ENCODE results near the gene SSU72. TPM values are rescaled to one million over a fixed set of nuclear protein-coding genes. Genes with fewer than 3 reads are reported as not detected.

The SSU72 gene
- total RNA-seq, 1 experiment from 2014 or later: 217 TPM

GRCh38 chr1:1609822-1610485 is 35.3 kb upstream of the SSU72 start:
- BruUV-seq (replicated peaks): no TSS peak
- CTCF ChIA-PET: no interaction called here

GRCh38 chr1:1606232-1606631 is 31.6 kb upstream of the SSU72 start:
- ChIA-PET POLR2A (no interaction called here), CTCF (no interaction called here)
- H3K4me3 ChIP-seq (ENCODE audit: low read depth in 2 of 2, low read length in 2 of 2): no peak overlapping the region
- no TSS peak for BruUV-seq (replicated peaks)
- no peaks in the 10 kb centered on the region for H3K36me3 ChIP-seq (ENCODE audit: control insufficient read depth, insufficient read depth, low read length)
- in situ Hi-C loops (cut with HindIII; ENCODE audit: low pct_unique_long_range_greater_than_20kb, low sequenced_read_pairs) (no loop called here), intact Hi-C loops (cut with micrococcal nuclease; ENCODE audit: unreplicated experiment) (no loop called here)
- H3K4me1 ChIP-seq (ENCODE audit: control insufficient read depth, insufficient read depth, low read length): no peaks in the 10 kb centered on the region
- no peak overlapping the region for H3K27ac ChIP-seq (ENCODE audit: low read length)
- ATAC-seq (no peak), DNase-seq (ENCODE audit: low read depth, low spot score) (no peak)
- no peak for TF ChIP-seq CTCF (IDR thresholded peaks at IDR 0.05)
- TF ChIP-seq SIN3A (IDR thresholded peaks at IDR 0.05; ENCODE audit: borderline replicate concordance, insufficient read depth, low read depth, low read length): no peak
- TF ChIP-seq TCF7L2 (IDR thresholded peaks at IDR 0.05; ENCODE audit: low read depth, low read length): no peak
- TF ChIP-seq POLR2AphosphoS5 (IDR thresholded peaks at IDR 0.05; ENCODE audit: low read depth, low read length): no peak
- H3K27me3 ChIP-seq (ENCODE audit: control insufficient read depth, insufficient read depth, low read length): no peaks in the 10 kb centered on the region
- H3K9me3 ChIP-seq (ENCODE audit: control insufficient read depth, insufficient read depth, low read depth, low read length): no peaks in the 10 kb centered on the region

More at GRCh38 chr1:1609822-1610485, 35.3 kb upstream of the SSU72 start:
- H3K27ac ChIP-seq (ENCODE audit: low read length): no peak overlapping the region
- H3K4me3 ChIP-seq (ENCODE audit: low read depth in 2 of 2, low read length in 2 of 2): no peak overlapping the region
- POLR2A ChIA-PET: no interaction called here
- no peaks in the 10 kb centered on the region for H3K9me3 ChIP-seq (ENCODE audit: control insufficient read depth, insufficient read depth, low read depth, low read length)
- no peak for DNase-seq (ENCODE audit: low read depth, low spot score)
- H3K27me3 ChIP-seq (ENCODE audit: control insufficient read depth, insufficient read depth, low read length): no peaks in the 10 kb centered on the region
- in situ Hi-C loops (cut with HindIII; ENCODE audit: low pct_unique_long_range_greater_than_20kb, low sequenced_read_pairs): no loop called here
- TF ChIP-seq REST (IDR thresholded peaks at IDR 0.05; ENCODE audit: insufficient read depth in 1 of 2, low read depth in 2 of 2, low read length in 1 of 2) (no peak), TCF7L2 (IDR thresholded peaks at IDR 0.05; ENCODE audit: low read depth, low read length) (no peak), SIN3A (IDR thresholded peaks at IDR 0.05; ENCODE audit: borderline replicate concordance, insufficient read depth, low read depth, low read length) (no peak), POLR2AphosphoS5 (IDR thresholded peaks at IDR 0.05; ENCODE audit: low read depth, low read length) (no peak), CTCF (IDR thresholded peaks at IDR 0.05) (no peak)
- H3K36me3 ChIP-seq (ENCODE audit: control insufficient read depth, insufficient read depth, low read length): no peaks in the 10 kb centered on the region
- peaks cover 10% of the 10 kb centered on the region for H3K4me1 ChIP-seq (ENCODE audit: control insufficient read depth, insufficient read depth, low read length)
- intact Hi-C loops (cut with micrococcal nuclease; ENCODE audit: unreplicated experiment): no loop called here
- ATAC-seq: no peak

All from Panc1 (cell line).